Measurements from ENCODE around the gene GET3. TPM values are rescaled to one million over a fixed set of nuclear protein-coding genes. Genes with fewer than 3 reads are reported as not detected.
A peak's percentile ranks its signal among the peaks of the same experiment; 100 is the strongest.

Gene GET3
- total and polyA plus RNA-seq, 2 of the 4 experiments (the other 2 are of a cell fraction): 129 to 152 TPM

DNA sequence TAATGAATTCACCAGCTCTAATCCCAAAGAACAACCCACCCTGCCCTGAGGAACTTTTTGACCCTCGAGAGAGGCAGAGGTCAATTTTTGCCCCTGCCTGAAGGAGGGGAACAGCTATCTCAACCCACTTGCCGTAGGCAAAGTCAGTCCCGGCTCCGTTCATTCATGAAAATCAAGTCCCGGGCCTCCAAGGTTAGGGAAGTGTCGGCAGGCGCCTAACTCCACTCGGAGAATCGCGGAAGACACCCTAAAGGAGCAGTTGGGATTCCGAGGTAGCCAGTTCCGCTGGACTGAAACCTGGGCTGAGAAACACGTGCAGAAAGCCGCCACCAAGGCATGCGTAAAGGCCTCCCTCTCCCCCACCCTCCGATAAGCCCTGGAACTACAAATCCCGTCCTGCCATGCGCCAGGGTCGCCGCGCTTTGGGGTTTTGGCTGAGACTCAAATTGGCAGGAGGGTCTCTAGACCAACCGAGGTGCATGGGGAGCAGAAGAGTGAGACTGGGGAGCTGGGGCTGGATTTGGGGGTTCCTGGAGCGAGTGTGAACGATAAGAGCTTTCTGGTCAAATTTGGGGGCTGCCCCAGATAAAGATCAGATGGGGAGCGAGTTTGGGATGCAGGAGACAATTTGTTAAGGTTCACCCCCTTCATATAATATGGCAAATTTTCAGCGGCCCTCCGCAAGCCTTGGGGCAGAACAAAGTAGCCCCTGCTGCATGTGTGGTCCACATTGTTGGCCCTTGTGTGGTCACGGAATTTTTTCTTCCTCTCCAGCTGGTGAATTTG, 13.5 kb upstream of the GET3 start, which contains the start of gene TNPO2:
Gene TNPO2 (minus strand): TSS at position 292 of the 786 bp plus-strand sequence. CDS start 2,955 bp downstream, outside the sequence.
- peak within 1 kb of the TSS; percentile 75 for H4K91ac ChIP-seq (ENCODE audit: insufficient read depth, low read depth, low read length)
- H3K56ac ChIP-seq (ENCODE audit: extremely low read depth, insufficient read depth, low read length): peak within 1 kb of the TSS; percentile 91
- dilution Hi-C loops (cut with HindIII; ENCODE audit: low sequenced_read_pairs, unreplicated experiment): no loop called here
- H2BK120ac ChIP-seq (ENCODE audit: low read depth, low read length): peak within 1 kb of the TSS; percentile 35
- peaks cover 7% of the 10 kb centered on the region; the same call in 1 of the 2 replicates for H3K9me1 ChIP-seq (ENCODE audit: insufficient read depth, low read length)
- peaks cover 11 to 45% of the 10 kb centered on the region in 2 experiments; a peak in 3 of 4 replicates for H3K79me1 ChIP-seq (ENCODE audit: low read depth in 1 of 2, low read length in 2 of 2)
- no peak within 1 kb of the TSS for H2BK20ac ChIP-seq (ENCODE audit: low read depth, low read length)
- H3K27me3 ChIP-seq (ENCODE audit: control insufficient read depth, insufficient read depth, low read length): no peaks in the 10 kb centered on the region
- H3K23ac ChIP-seq (ENCODE audit: low read depth, low read length): peak within 1 kb of the TSS; percentile 95
- peak within 1 kb of the TSS; percentile 53 for H3K4me3 ChIP-seq (ENCODE audit: insufficient read depth, low read depth, low read length)
- peak within 1 kb of the TSS; percentile 94 for H2AFZ ChIP-seq (replicated peaks; ENCODE audit: low read length, poor library complexity)
- H3K4ac ChIP-seq (ENCODE audit: low read depth, low read length): peak within 1 kb of the TSS; percentile 85
- H2BK15ac ChIP-seq (ENCODE audit: low read depth, low read length): peak within 1 kb of the TSS; percentile 31; the same call in 1 of the 3 replicates
- H3K14ac ChIP-seq (replicated peaks; ENCODE audit: low read depth, low read length): peak within 1 kb of the TSS; percentile 79
- H4K20me1 ChIP-seq (ENCODE audit: insufficient read depth, low read length): 0 out of 2 replicates have a peak, but pooled peaks cover 5% of the 10 kb centered on the region
- H3K9ac ChIP-seq (ENCODE audit: low read depth, low read length): peak within 1 kb of the TSS; percentile 69
- no TSS peak for BruUV-seq (replicated peaks)
- peak within 1 kb of the TSS; percentile 80 for H2AK5ac ChIP-seq (ENCODE audit: low read depth, low read length)
- peak within 1 kb of the TSS; percentile 68 for H3K27ac ChIP-seq (ENCODE audit: insufficient read depth, low read length)
- H2AK9ac ChIP-seq (replicated peaks; ENCODE audit: low read depth, low read length, poor library complexity): peak within 1 kb of the TSS; percentile 99
- ATAC-seq (ENCODE audit: low read depth): peak; percentile 27; the same call in 1 of the 2 replicates
- peak within 1 kb of the TSS; percentile 68 for H2BK5ac ChIP-seq (ENCODE audit: low read depth, low read length, poor library complexity, severe bottlenecking)
- WGBS, 2 experiments (ENCODE audit: extremely low coverage in 2 of 2, insufficient read length in 1 of 2): 2% methylated on average over 10 of the region's 28 CpGs; no CpG with 5 or more reads in 1 of the 2 experiments
- H3K4me2 ChIP-seq (ENCODE audit: low read depth, low read length): peak within 1 kb of the TSS; percentile 88
- H4K8ac ChIP-seq (ENCODE audit: low read depth in 2 of 2, low read length in 2 of 2): peak within 1 kb of the TSS; percentile 83 to 95
- in situ Hi-C loops (cut with MboI; ENCODE audit: low sequenced_read_pairs): no loop called here
- H3K4me1 ChIP-seq (ENCODE audit: control insufficient read depth, insufficient read depth, low read length): peaks cover 4% of the 10 kb centered on the region; the same call in 1 of the 2 replicates
- peak within 1 kb of the TSS; percentile 86 for H4K5ac ChIP-seq (ENCODE audit: low read depth, low read length)
- no peaks in the 10 kb centered on the region for H3K9me3 ChIP-seq (ENCODE audit: control insufficient read depth, insufficient read depth, low read length)
- peaks cover 10% of the 10 kb centered on the region for H3K36me3 ChIP-seq (ENCODE audit: control insufficient read depth, insufficient read depth, low read length)
- POLR2A ChIA-PET (ENCODE audit: unreplicated experiment): interaction anchor here (0.8 kb wide), 1 partner anchor 10 kb away, joined by 4 read pairs; no protein-coding TSS in a partner anchor
- no peak within 1 kb of the TSS; the same call in 1 of the 2 replicates for H3K18ac ChIP-seq (ENCODE audit: low read depth, low read length)
- CTCF ChIA-PET: interaction anchor here (0.7 to 2.2 kb wide), 3 partner anchors 9 to 34 kb away, joined by 3 to 8 read pairs (median 5); partner anchors contain the start of gene TRIR
- DNase-seq: peak; percentile 62
- intact Hi-C loops (cut with micrococcal nuclease): no loop called here
- TF ChIP-seq MXI1 (IDR thresholded peaks at IDR 0.05; ENCODE audit: borderline replicate concordance, low read depth, low read length) (peak; percentile 99), MAZ (IDR thresholded peaks at IDR 0.05; ENCODE audit: borderline replicate concordance, low read depth, low read length) (peak; percentile 82), RFX5 (IDR thresholded peaks at IDR 0.05; ENCODE audit: low read depth, low read length) (no peak), CTCF (conservative IDR thresholded peaks at IDR 0.05; ENCODE audit: low read depth, low read length) (no peak), CHD1 (IDR thresholded peaks at IDR 0.05; ENCODE audit: low read depth, low read length) (no peak), CEBPB (IDR thresholded peaks at IDR 0.05; ENCODE audit: low read depth, low read length) (no peak), USF2 (IDR thresholded peaks at IDR 0.05; ENCODE audit: low read depth, low read length) (peak; percentile 12; the same call in 1 of the 2 replicates), SMC3 (IDR thresholded peaks at IDR 0.05; ENCODE audit: low read depth, low read length) (no peak), ELK1 (IDR thresholded peaks at IDR 0.05; ENCODE audit: borderline replicate concordance, low read depth, low read length) (no peak), FOS (IDR thresholded peaks at IDR 0.05; ENCODE audit: low read depth, low read length) (no peak), RAD21 (IDR thresholded peaks at IDR 0.05; ENCODE audit: low read length) (no peak), RCOR1 (IDR thresholded peaks at IDR 0.05; ENCODE audit: insufficient replicate concordance, low read length) (no peak), NFE2L2 (IDR thresholded peaks at IDR 0.05; ENCODE audit: low read depth, low read length) (no peak)
